IMR-90 (cell line): ENCODE results near the gene PRKAG3. TPM values are rescaled to one million over a fixed set of nuclear protein-coding genes. Genes with fewer than 3 reads are reported as not detected.

Experiments used
- ATAC-seq: fragments of 200-7000 bp; cut with Tn5 transposase; 2 replicates; pipeline ENCODE4 v1.9.1; 2020; ENCODE audit warnings: low read depth, mild to moderate bottlenecking, moderate library complexity
- BruUV-seq: library from RNA; stranded (reverse); fragments of 400-500 nt; replicated peaks from 2 replicates; lab custom pipeline; 2021; lab: Mats Ljungman, UMichigan
- CTCF ChIA-PET: fragments of 300-600 bp; formaldehyde crosslinking; extraction: SDS; loops from one replicate; lab custom pipeline; 2021; ENCODE audit warnings: antibody characterized with exemption; lab: Yijun Ruan, JAX
- POLR2A ChIA-PET: fragments of 300-600 bp; sonication (Branson Sonifier 250); formaldehyde crosslinking; loops from one replicate; lab custom pipeline; 2022; ENCODE audit warnings: antibody characterized with exemption; ENCODE audit not compliant: unreplicated experiment; lab: Charles Lee
- DNase-seq: peaks from one replicate; pipeline ENCODE4 v3.0.0; 2013
- H2AFZ ChIP-seq: replicated peaks from 2 replicates; pipeline ENCODE3; 2013; ENCODE audit warnings: low read length, mild to moderate bottlenecking; ENCODE audit not compliant: poor library complexity
- H2AK5ac ChIP-seq: 2 replicates; pipeline ENCODE4 v1.6.1; 2013; ENCODE audit warnings: low read depth, low read length, inconsistent platforms
- H2AK9ac ChIP-seq: replicated peaks from 2 replicates; pipeline ENCODE3; 2013; ENCODE audit warnings: mild to moderate bottlenecking, low read depth, low read length, moderate library complexity; ENCODE audit not compliant: poor library complexity
- H2BK120ac ChIP-seq: 2 replicates; pipeline ENCODE4 v1.6.1; 2013; ENCODE audit warnings: low read depth, low read length, inconsistent platforms
- H2BK15ac ChIP-seq: 3 replicates; pipeline ENCODE4 v1.6.1; 2013; ENCODE audit warnings: low read depth, low read length, inconsistent platforms
- H2BK20ac ChIP-seq: 2 replicates; pipeline ENCODE4 v1.6.1; 2013; ENCODE audit warnings: low read depth, mild to moderate bottlenecking, inconsistent platforms, low read length, moderate library complexity
- H2BK5ac ChIP-seq: 2 replicates; pipeline ENCODE4 v1.6.1; 2013; ENCODE audit warnings: mild to moderate bottlenecking, low read depth, low read length, inconsistent platforms; ENCODE audit not compliant: poor library complexity, severe bottlenecking
- H3K14ac ChIP-seq: replicated peaks from 2 replicates; pipeline ENCODE4 v1.6.1; 2013; ENCODE audit warnings: low read depth, low read length, inconsistent platforms
- H3K18ac ChIP-seq: 2 replicates; pipeline ENCODE4 v1.6.1; 2013; ENCODE audit warnings: low read depth, low read length, control low read depth
- H3K23ac ChIP-seq: 2 replicates; pipeline ENCODE4 v1.6.1; 2013; ENCODE audit warnings: low read depth, low read length, inconsistent platforms
- H3K27ac ChIP-seq: 2 replicates; pipeline ENCODE4 v1.5.1; 2013; ENCODE audit warnings: mild to moderate bottlenecking, control low read depth, low read length; ENCODE audit not compliant: insufficient read depth
- H3K27me3 ChIP-seq: 2 replicates; pipeline ENCODE4 v1.6.1; 2013; ENCODE audit warnings: low read length; ENCODE audit not compliant: control insufficient read depth, insufficient read depth
- H3K36me3 ChIP-seq: 2 replicates; pipeline ENCODE4 v1.6.1; 2013; ENCODE audit warnings: low read length, mixed read lengths; ENCODE audit not compliant: control insufficient read depth, insufficient read depth
- H3K4ac ChIP-seq: 2 replicates; pipeline ENCODE4 v1.6.1; 2013; ENCODE audit warnings: low read depth, low read length, inconsistent platforms
- H3K4me1 ChIP-seq: 2 replicates; pipeline ENCODE4 v1.6.1; 2013; ENCODE audit warnings: low read length, mixed read lengths; ENCODE audit not compliant: control insufficient read depth, insufficient read depth
- H3K4me2 ChIP-seq: 2 replicates; pipeline ENCODE4 v1.6.1; 2013; ENCODE audit warnings: low read depth, mild to moderate bottlenecking, control low read depth, low read length, moderate library complexity
- H3K4me3 ChIP-seq: 2 replicates; pipeline ENCODE4 v1.5.1; 2013; ENCODE audit warnings: low read depth, mild to moderate bottlenecking, control low read depth, low read length, moderate library complexity; ENCODE audit not compliant: insufficient read depth
- H3K56ac ChIP-seq: 2 replicates; pipeline ENCODE4 v1.6.1; 2013; ENCODE audit warnings: low read length, inconsistent platforms; ENCODE audit not compliant: insufficient read depth; ENCODE audit errors: extremely low read depth
- H3K79me1 ChIP-seq, 2 experiments: 2 replicates each; pipeline ENCODE4 v1.6.1; 2013; ENCODE audit warnings: low read length in 2 of 2, inconsistent platforms in 1 of 2, low read depth in 1 of 2
- H3K9ac ChIP-seq: 2 replicates; pipeline ENCODE4 v1.6.1; 2013; ENCODE audit warnings: low read depth, low read length, control low read depth
- H3K9me1 ChIP-seq: 2 replicates; pipeline ENCODE4 v1.6.1; 2013; ENCODE audit warnings: low read length, inconsistent platforms; ENCODE audit not compliant: insufficient read depth
- H3K9me3 ChIP-seq: 2 replicates; pipeline ENCODE4 v1.6.1; 2013; ENCODE audit warnings: low read length; ENCODE audit not compliant: control insufficient read depth, insufficient read depth
- H4K20me1 ChIP-seq: 2 replicates; pipeline ENCODE4 v1.6.1; 2013; ENCODE audit warnings: low read length, inconsistent platforms; ENCODE audit not compliant: insufficient read depth
- H4K5ac ChIP-seq: 2 replicates; pipeline ENCODE4 v1.6.1; 2013; ENCODE audit warnings: mild to moderate bottlenecking, low read depth, low read length, control low read depth
- H4K8ac ChIP-seq, 2 experiments: 2 replicates each; pipeline ENCODE4 v1.6.1; 2013; ENCODE audit warnings: low read depth in 2 of 2, low read length in 2 of 2, control low read depth in 1 of 2, inconsistent platforms in 1 of 2
- H4K91ac ChIP-seq: 2 replicates; pipeline ENCODE4 v1.6.1; 2013; ENCODE audit warnings: low read depth, low read length, inconsistent platforms; ENCODE audit not compliant: insufficient read depth
- CEBPB ChIP-seq: IDR thresholded peaks from 2 replicates; pipeline ENCODE4 v1.6.1; 2012; ENCODE audit warnings: low read depth, low read length, improper control_type of control experiment
- ELK1 ChIP-seq: fragments of 150-350 bp; IDR thresholded peaks from 2 replicates; pipeline ENCODE4 v1.6.1; 2016; ENCODE audit warnings: low read depth, mild to moderate bottlenecking, low read length, moderate library complexity, borderline replicate concordance
- MXI1 ChIP-seq: IDR thresholded peaks from 2 replicates; pipeline ENCODE4 v1.6.1; 2012; ENCODE audit warnings: low read depth, mild to moderate bottlenecking, low read length, moderate library complexity, borderline replicate concordance
- NFE2L2 ChIP-seq: fragments of 150-350 bp; IDR thresholded peaks from 2 replicates; pipeline ENCODE4 v1.6.1; 2016; ENCODE audit warnings: low read depth, mild to moderate bottlenecking, low read length
- POLR2A ChIP-seq: IDR thresholded peaks from 2 replicates; pipeline ENCODE4 v1.6.1; 2012; ENCODE audit warnings: mild to moderate bottlenecking, low read depth, low read length
- RAD21 ChIP-seq: IDR thresholded peaks from 2 replicates; pipeline ENCODE4 v1.6.1; 2012; ENCODE audit warnings: low read length, improper control_type of control experiment
- RFX5 ChIP-seq: IDR thresholded peaks from 2 replicates; pipeline ENCODE4 v1.8.0; 2012; ENCODE audit warnings: low read depth, mild to moderate bottlenecking, low read length, moderate library complexity
- USF2 ChIP-seq: fragments of 150-350 bp; IDR thresholded peaks from 2 replicates; pipeline ENCODE4 v1.6.1; 2017; ENCODE audit warnings: mild to moderate bottlenecking, antibody characterized with exemption, low read length, low read depth
- WGBS, 2 experiments: methylation state at CpG; one replicate each; pipeline versions ENCODE4 v1.1.5 to v1.1.7; 2013; ENCODE audit warnings: missing lambda C conversion rate in 2 of 2; ENCODE audit not compliant: insufficient read length in 1 of 2; ENCODE audit errors: extremely low coverage in 2 of 2; 5-methylcytosine and 5-hydroxymethylcytosine counted together
- dilution Hi-C: fragments of 300-500 bp; cut with HindIII; formaldehyde crosslinking; loops from one replicate; pipeline ENCODE4 v1.14.3; 2018; ENCODE audit warnings: low sequenced_read_pairs; ENCODE audit not compliant: unreplicated experiment
- in situ Hi-C: fragments of 300-500 bp; cut with MboI; formaldehyde crosslinking; loops from 3 replicates; pipeline ENCODE4 v1.14.3; 2019; ENCODE audit warnings: low sequenced_read_pairs, inconsistent platforms, mixed read lengths
- intact Hi-C: fragments of 100-400 bp; cut with micrococcal nuclease; formaldehyde crosslinking; loops from 2 replicates; pipeline ENCODE4 v1.10.0; 2022
- polyA plus RNA-seq, 3 experiments: library from polyadenylated mRNA; depleted of rRNA; stranded (reverse); fragments of >200 nt; gene quantifications; 2 replicates each; pipeline ENCODE4 v1.2.3, GENCODE V29; 2012; ENCODE audit warnings: low replicate concordance in 1 of 3
- total RNA-seq: library from RNA; depleted of rRNA; stranded (reverse); fragments of >200 nt; gene quantifications from 2 replicates; pipeline ENCODE4 v1.2.3, GENCODE V29; 2012

PRKAG3 gene
- total and polyA plus RNA-seq, 2 of the 4 experiments (the other 2 are of a cell fraction) = not detected

GRCh38 chr2:218829868-218830451 is 1.6 kb downstream of the PRKAG3 start:
- no peak overlapping the region for H2AK5ac ChIP-seq
- no peaks in the 10 kb centered on the region for H3K9me3 ChIP-seq
- ChIA-PET CTCF (no interaction called here), POLR2A (no interaction called here)
- no peak overlapping the region for H3K4me3 ChIP-seq
- no peak overlapping the region for H3K4me2 ChIP-seq
- no TSS peak for BruUV-seq
- no peak overlapping the region for H2BK5ac ChIP-seq
- no peak overlapping the region for H2AK9ac ChIP-seq
- H3K14ac ChIP-seq = no peak overlapping the region
- no peak for DNase-seq
- H2AFZ ChIP-seq = no peak overlapping the region
- H4K91ac ChIP-seq = no peak overlapping the region
- H3K27me3 ChIP-seq = peaks cover 63% of the 10 kb centered on the region
- H3K36me3 ChIP-seq = no peaks in the 10 kb centered on the region
- H3K23ac ChIP-seq = no peak overlapping the region
- H4K5ac ChIP-seq = no peak overlapping the region
- no peak overlapping the region for H3K18ac ChIP-seq
- H2BK15ac ChIP-seq = no peak overlapping the region
- in situ Hi-C loops = no loop called here
- no peaks in the 10 kb centered on the region; the same call in 1 of the 2 replicates for H3K9me1 ChIP-seq
- no peaks in the 10 kb centered on the region for H4K20me1 ChIP-seq
- 72% methylated on average over 12 of the region's 17 CpGs; no CpG with 5 or more reads in 1 of the 2 experiments for WGBS, 2 experiments
- no peaks in the 10 kb centered on the region for H3K4me1 ChIP-seq
- H3K27ac ChIP-seq = no peak overlapping the region
- TF ChIP-seq USF2 (no peak), CEBPB (no peak), MXI1 (no peak), POLR2A (no peak), ELK1 (no peak), RFX5 (no peak), RAD21 (no peak), NFE2L2 (no peak)
- H4K8ac ChIP-seq = no peak overlapping the region
- H3K79me1 ChIP-seq = no peaks in the 10 kb centered on the region
- no peak overlapping the region for H3K56ac ChIP-seq
- no peak overlapping the region for H2BK20ac ChIP-seq
- dilution Hi-C loops = no loop called here
- intact Hi-C loops = no loop called here
- H3K9ac ChIP-seq = no peak overlapping the region
- H3K4ac ChIP-seq = no peak overlapping the region
- H2BK120ac ChIP-seq = no peak overlapping the region
- ATAC-seq = no peak
